ENCODE data around the gene SPRY4.

Gene SPRY4

DNA sequence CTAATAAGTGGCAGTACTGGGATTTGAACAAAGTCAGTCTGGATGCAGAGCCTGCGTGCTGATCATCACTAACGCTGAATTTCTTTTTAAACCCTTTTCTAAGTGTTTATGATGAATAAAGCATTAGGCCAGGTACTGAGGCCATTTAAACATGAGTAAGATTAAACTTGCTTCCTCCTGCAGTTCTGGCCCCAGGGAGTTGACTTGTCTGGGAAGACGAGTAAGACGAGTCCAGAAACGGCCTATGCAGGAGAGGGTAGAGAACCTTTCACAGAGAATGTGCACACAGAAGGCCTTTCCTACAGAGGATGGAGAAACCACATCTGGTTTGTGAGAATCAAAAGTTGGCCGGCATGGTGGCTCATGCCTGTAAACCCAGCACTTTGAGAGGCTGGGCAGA is 42.9 kb downstream of the SPRY4 start:
- ChIA-PET CTCF (no interaction called here), POLR2A (no interaction called here)
- peaks cover 0 to 3% (median 0%) of the 10 kb centered on the region in 4 experiments for H3K4me1 ChIP-seq (ENCODE audit: control extremely low read depth in 1 of 4, control insufficient read depth in 4 of 4, insufficient read depth in 4 of 4, low read length in 3 of 4)
- H3K9me3 ChIP-seq (ENCODE audit: control extremely low read depth in 1 of 5, control insufficient read depth in 4 of 5, insufficient read depth in 2 of 5, low read depth in 1 of 5, low read length in 4 of 5) = no peaks in the 10 kb centered on the region
- H3K36me3 ChIP-seq (ENCODE audit: control insufficient read depth in 4 of 4, insufficient read depth in 4 of 4, low read length in 3 of 4) = no peaks in the 10 kb centered on the region
- no peak overlapping the region for H3K4me3 ChIP-seq (ENCODE audit: control insufficient read depth in 1 of 7, extremely low read depth in 1 of 7, insufficient read depth in 4 of 7, low read depth in 2 of 7, low read length in 6 of 7)
- no peak overlapping the region for H3K27ac ChIP-seq (ENCODE audit: insufficient read depth in 1 of 2, low read depth in 1 of 2, low read length in 2 of 2, poor library complexity in 1 of 2, severe bottlenecking in 2 of 2)
- WGBS (ENCODE audit: insufficient coverage) = 92% methylated on average over 6 of the region's 6 CpGs
- no peak for DNase-seq
- H3K27me3 ChIP-seq (replicated peaks in 2 of 5; ENCODE audit: control insufficient read depth in 4 of 5, insufficient read depth in 5 of 5, low read length in 4 of 5) = peaks cover 0 to 2% (median 0%) of the 10 kb centered on the region in 5 experiments

- ChIA-PET CTCF (interaction anchor here (2.2 kb wide), 1 partner anchor 10 kb away, joined by 5 read pairs; no protein-coding TSS in a partner anchor), POLR2A (no interaction called here)
- no peaks in the 10 kb centered on the region for H3K36me3 ChIP-seq (ENCODE audit: control insufficient read depth in 4 of 4, insufficient read depth in 4 of 4, low read length in 3 of 4)
- peaks cover 0 to 3% (median 0%) of the 10 kb centered on the region in 4 experiments for H3K4me1 ChIP-seq (ENCODE audit: control extremely low read depth in 1 of 4, control insufficient read depth in 4 of 4, insufficient read depth in 4 of 4, low read length in 3 of 4)
- no peaks in the 10 kb centered on the region for H3K9me3 ChIP-seq (ENCODE audit: control extremely low read depth in 1 of 5, control insufficient read depth in 4 of 5, insufficient read depth in 2 of 5, low read depth in 1 of 5, low read length in 4 of 5)
- DNase-seq = no peak
- H3K4me3 ChIP-seq (ENCODE audit: control insufficient read depth in 1 of 7, extremely low read depth in 1 of 7, insufficient read depth in 4 of 7, low read depth in 2 of 7, low read length in 6 of 7) = no peak overlapping the region
- WGBS (ENCODE audit: insufficient coverage) = 98% methylated on average over 5 of the region's 6 CpGs
- no peak overlapping the region for H3K27ac ChIP-seq (ENCODE audit: insufficient read depth in 1 of 2, low read depth in 1 of 2, low read length in 2 of 2, poor library complexity in 1 of 2, severe bottlenecking in 2 of 2)
- peaks cover 0 to 2% (median 0%) of the 10 kb centered on the region in 5 experiments for H3K27me3 ChIP-seq (replicated peaks in 2 of 5; ENCODE audit: control insufficient read depth in 4 of 5, insufficient read depth in 5 of 5, low read length in 4 of 5)
Measured at GRCh38 chr5:142281008-142281367, 43.8 kb downstream of the SPRY4 start.

- POLR2A ChIA-PET = no interaction called here
- Histone ChIP-seq H3K36me3 (ENCODE audit: control insufficient read depth in 4 of 4, insufficient read depth in 4 of 4, low read length in 3 of 4) (no peaks in the 10 kb centered on the region), H3K27ac (ENCODE audit: insufficient read depth in 1 of 2, low read depth in 1 of 2, low read length in 2 of 2, poor library complexity in 1 of 2, severe bottlenecking in 2 of 2) (no peak overlapping the region), H3K4me1 (ENCODE audit: control extremely low read depth in 1 of 4, control insufficient read depth in 4 of 4, insufficient read depth in 4 of 4, low read length in 3 of 4) (peaks cover 0 to 3% (median 0%) of the 10 kb centered on the region in 4 experiments), H3K4me3 (ENCODE audit: control insufficient read depth in 1 of 7, extremely low read depth in 1 of 7, insufficient read depth in 4 of 7, low read depth in 2 of 7, low read length in 6 of 7) (no peak overlapping the region), H3K27me3 (replicated peaks in 2 of 5; ENCODE audit: control insufficient read depth in 4 of 5, insufficient read depth in 5 of 5, low read length in 4 of 5) (peaks cover 0 to 2% (median 0%) of the 10 kb centered on the region in 5 experiments), H3K9me3 (ENCODE audit: control extremely low read depth in 1 of 5, control insufficient read depth in 4 of 5, insufficient read depth in 2 of 5, low read depth in 1 of 5, low read length in 4 of 5) (no peaks in the 10 kb centered on the region)
- WGBS (ENCODE audit: insufficient coverage) = 94% methylated on average over 11 of the region's 17 CpGs
- DNase-seq = no peak
- CTCF ChIA-PET = interaction anchor here (1.5 to 2.2 kb wide), 2 partner anchors 10 to 14 kb away, joined by 4 to 5 read pairs; no protein-coding TSS in a partner anchor
Measured at GRCh38 chr5:142280066-142281007, 44.5 kb downstream of the SPRY4 start.

DNA sequence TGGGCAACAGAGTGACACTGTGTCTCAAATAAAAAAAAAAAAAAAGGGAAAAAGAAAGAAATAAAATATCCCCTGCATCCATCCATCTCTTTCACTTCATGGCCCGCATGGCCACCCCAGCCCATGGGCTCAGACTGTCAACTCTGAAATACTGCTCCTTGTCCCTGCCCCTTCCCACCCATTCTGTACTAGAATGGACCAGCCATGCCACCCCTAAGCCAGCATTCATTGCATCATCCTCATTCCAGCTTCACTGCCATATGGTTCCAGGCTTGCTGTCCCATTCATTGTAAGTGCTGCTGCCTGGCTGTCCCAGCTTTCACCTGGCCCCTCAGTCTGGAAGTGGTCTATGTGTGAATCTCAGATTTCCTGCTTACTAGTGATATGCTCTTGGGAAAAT is 46.2 kb downstream of the SPRY4 start:
- DNase-seq = no peak
- POLR2A ChIA-PET = no interaction called here
- Histone ChIP-seq H3K36me3 (ENCODE audit: control insufficient read depth in 4 of 4, insufficient read depth in 4 of 4, low read length in 3 of 4) (no peaks in the 10 kb centered on the region), H3K4me1 (ENCODE audit: control extremely low read depth in 1 of 4, control insufficient read depth in 4 of 4, insufficient read depth in 4 of 4, low read length in 3 of 4) (peaks cover 0 to 3% (median 0%) of the 10 kb centered on the region in 4 experiments), H3K27ac (ENCODE audit: insufficient read depth in 1 of 2, low read depth in 1 of 2, low read length in 2 of 2, poor library complexity in 1 of 2, severe bottlenecking in 2 of 2) (no peak overlapping the region), H3K27me3 (replicated peaks in 2 of 5; ENCODE audit: control insufficient read depth in 4 of 5, insufficient read depth in 5 of 5, low read length in 4 of 5) (peaks cover 0 to 2% (median 0%) of the 10 kb centered on the region in 5 experiments), H3K9me3 (ENCODE audit: control extremely low read depth in 1 of 5, control insufficient read depth in 4 of 5, insufficient read depth in 2 of 5, low read depth in 1 of 5, low read length in 4 of 5) (no peaks in the 10 kb centered on the region), H3K4me3 (ENCODE audit: control insufficient read depth in 1 of 7, extremely low read depth in 1 of 7, insufficient read depth in 4 of 7, low read depth in 2 of 7, low read length in 6 of 7) (no peak overlapping the region)
- WGBS (ENCODE audit: insufficient coverage) = 100% methylated on average over 1 of the region's 1 CpG
- CTCF ChIA-PET = interaction anchor here (1.1 to 1.5 kb wide), 2 partner anchors 13 to 413 kb away, joined by 3 to 4 read pairs; no protein-coding TSS in a partner anchor

DNA sequence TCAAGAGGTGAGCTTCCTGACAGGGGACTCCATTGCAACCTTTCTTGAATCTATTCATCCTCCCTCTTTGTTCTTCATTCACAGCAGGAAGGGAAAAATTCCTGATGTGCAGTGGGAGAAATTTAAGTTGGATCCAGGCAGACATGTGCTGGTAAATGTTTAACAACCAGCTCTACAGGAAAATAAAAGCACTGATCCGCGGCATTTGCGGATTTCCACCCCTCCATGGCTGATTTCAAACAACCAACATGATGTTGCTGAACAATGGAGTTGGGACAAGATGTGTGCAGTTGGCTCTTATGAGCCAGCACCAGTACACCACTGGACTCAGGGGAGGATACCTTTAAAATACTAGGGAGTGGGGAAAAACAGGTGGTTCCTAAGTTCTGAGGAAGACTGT is 47.0 kb downstream of the SPRY4 start:
- peaks cover 0 to 2% (median 0%) of the 10 kb centered on the region in 5 experiments for H3K27me3 ChIP-seq (replicated peaks in 2 of 5; ENCODE audit: control insufficient read depth in 4 of 5, insufficient read depth in 5 of 5, low read length in 4 of 5)
- H3K4me3 ChIP-seq (ENCODE audit: control insufficient read depth in 1 of 7, extremely low read depth in 1 of 7, insufficient read depth in 4 of 7, low read depth in 2 of 7, low read length in 6 of 7) = no peak overlapping the region
- no peak for DNase-seq
- ChIA-PET CTCF (interaction anchor here (0.8 kb wide), 1 partner anchor 8 kb away, joined by 3 read pairs; no protein-coding TSS in a partner anchor), POLR2A (no interaction called here)
- no peaks in the 10 kb centered on the region for H3K4me1 ChIP-seq (ENCODE audit: control extremely low read depth in 1 of 4, control insufficient read depth in 4 of 4, insufficient read depth in 4 of 4, low read length in 3 of 4)
- WGBS (ENCODE audit: insufficient coverage) = 100% methylated on average over 3 of the region's 3 CpGs
- no peaks in the 10 kb centered on the region for H3K9me3 ChIP-seq (ENCODE audit: control extremely low read depth in 1 of 5, control insufficient read depth in 4 of 5, insufficient read depth in 2 of 5, low read depth in 1 of 5, low read length in 4 of 5)
- H3K36me3 ChIP-seq (ENCODE audit: control insufficient read depth in 4 of 4, insufficient read depth in 4 of 4, low read length in 3 of 4) = no peaks in the 10 kb centered on the region
- no peak overlapping the region for H3K27ac ChIP-seq (ENCODE audit: insufficient read depth in 1 of 2, low read depth in 1 of 2, low read length in 2 of 2, poor library complexity in 1 of 2, severe bottlenecking in 2 of 2)

- ChIA-PET CTCF (no interaction called here), POLR2A (interaction anchor here (1.1 kb wide), 1 partner anchor 251 kb away, joined by 3 read pairs; no protein-coding TSS in a partner anchor)
- Histone ChIP-seq H3K27me3 (replicated peaks in 2 of 5; ENCODE audit: control insufficient read depth in 4 of 5, insufficient read depth in 5 of 5, low read length in 4 of 5) (peaks cover 0 to 2% (median 0%) of the 10 kb centered on the region in 5 experiments), H3K4me3 (ENCODE audit: control insufficient read depth in 1 of 7, extremely low read depth in 1 of 7, insufficient read depth in 4 of 7, low read depth in 2 of 7, low read length in 6 of 7) (no peak overlapping the region), H3K9me3 (ENCODE audit: control extremely low read depth in 1 of 5, control insufficient read depth in 4 of 5, insufficient read depth in 2 of 5, low read depth in 1 of 5, low read length in 4 of 5) (no peaks in the 10 kb centered on the region), H3K27ac (ENCODE audit: insufficient read depth in 1 of 2, low read depth in 1 of 2, low read length in 2 of 2, poor library complexity in 1 of 2, severe bottlenecking in 2 of 2) (no peak overlapping the region), H3K36me3 (ENCODE audit: control insufficient read depth in 4 of 4, insufficient read depth in 4 of 4, low read length in 3 of 4) (no peaks in the 10 kb centered on the region), H3K4me1 (ENCODE audit: control extremely low read depth in 1 of 4, control insufficient read depth in 4 of 4, insufficient read depth in 4 of 4, low read length in 3 of 4) (no peaks in the 10 kb centered on the region)
- WGBS (ENCODE audit: insufficient coverage) = 95% methylated on average over 6 of the region's 6 CpGs
- no peak for DNase-seq
Measured at GRCh38 chr5:142276517-142276916, 48.3 kb downstream of the SPRY4 start.

DNA sequence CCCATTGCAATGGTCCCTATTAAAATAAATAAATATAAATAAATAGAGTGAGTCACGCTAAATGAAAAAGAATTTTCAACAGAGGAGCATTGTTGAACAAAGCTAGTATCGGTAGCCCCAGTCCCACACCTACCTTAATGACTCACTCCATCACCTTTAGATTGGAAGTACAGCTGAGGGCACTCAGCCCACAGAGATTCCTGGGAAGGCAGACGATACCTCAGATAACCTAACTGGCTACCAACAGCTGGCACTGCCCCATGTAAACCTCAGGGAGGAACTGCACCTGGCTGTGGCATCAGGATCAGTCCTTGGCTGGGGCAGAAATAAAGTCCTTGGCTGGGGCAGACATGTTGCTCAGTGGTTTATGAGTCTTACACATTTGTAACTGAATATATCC is 49.3 kb downstream of the SPRY4 start:
- no peak for DNase-seq
- no peak overlapping the region for H3K27ac ChIP-seq (ENCODE audit: insufficient read depth in 1 of 2, low read depth in 1 of 2, low read length in 2 of 2, poor library complexity in 1 of 2, severe bottlenecking in 2 of 2)
- no peaks in the 10 kb centered on the region for H3K9me3 ChIP-seq (ENCODE audit: control extremely low read depth in 1 of 5, control insufficient read depth in 4 of 5, insufficient read depth in 2 of 5, low read depth in 1 of 5, low read length in 4 of 5)
- ChIA-PET POLR2A (interaction anchor here (1.1 kb wide), 1 partner anchor 252 kb away, joined by 3 read pairs; no protein-coding TSS in a partner anchor), CTCF (no interaction called here)
- 100% methylated on average over 1 of the region's 3 CpGs for WGBS (ENCODE audit: insufficient coverage)
- H3K36me3 ChIP-seq (ENCODE audit: control insufficient read depth in 4 of 4, insufficient read depth in 4 of 4, low read length in 3 of 4) = no peaks in the 10 kb centered on the region
- H3K4me3 ChIP-seq (ENCODE audit: control insufficient read depth in 1 of 7, extremely low read depth in 1 of 7, insufficient read depth in 4 of 7, low read depth in 2 of 7, low read length in 6 of 7) = no peak overlapping the region
- H3K27me3 ChIP-seq (replicated peaks in 2 of 5; ENCODE audit: control insufficient read depth in 4 of 5, insufficient read depth in 5 of 5, low read length in 4 of 5) = peaks cover 0 to 2% (median 0%) of the 10 kb centered on the region in 5 experiments
- H3K4me1 ChIP-seq (ENCODE audit: control extremely low read depth in 1 of 4, control insufficient read depth in 4 of 4, insufficient read depth in 4 of 4, low read length in 3 of 4) = no peaks in the 10 kb centered on the region

Data from common myeloid progenitor, CD34-positive (primary cell).